DMS79 (cell line): ENCODE results near the gene SAYSD1.

Source experiments
- DNase-seq: peaks from one replicate; lab custom pipeline; 2025; lab: John Stamatoyannopoulos, UW

Gene SAYSD1

GRCh38 chr6:39108041-39108839 lies 6.7 kb downstream of the SAYSD1 start:
- DNase-seq = no peak

DNA sequence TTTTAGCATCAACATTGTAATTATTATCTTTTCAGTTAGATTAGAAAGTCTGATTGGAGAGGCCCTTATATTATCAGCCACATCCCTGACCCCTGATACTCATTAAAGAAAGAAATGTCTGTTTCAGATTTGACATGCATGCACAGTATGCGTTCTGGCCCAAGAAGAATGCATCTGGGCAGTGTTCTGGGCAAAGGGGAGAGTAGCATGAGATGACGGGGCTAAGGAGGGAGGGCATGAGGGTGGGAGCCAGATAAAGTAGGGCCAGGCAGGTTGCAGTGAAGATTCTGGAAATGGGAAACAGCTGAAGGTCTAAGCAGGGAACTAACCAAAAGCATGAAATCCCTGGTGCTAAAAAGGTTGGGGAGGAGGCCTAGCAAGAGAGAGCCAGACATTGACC lies 7.3 kb downstream of the SAYSD1 start:
- DNase-seq = no peak

DNA sequence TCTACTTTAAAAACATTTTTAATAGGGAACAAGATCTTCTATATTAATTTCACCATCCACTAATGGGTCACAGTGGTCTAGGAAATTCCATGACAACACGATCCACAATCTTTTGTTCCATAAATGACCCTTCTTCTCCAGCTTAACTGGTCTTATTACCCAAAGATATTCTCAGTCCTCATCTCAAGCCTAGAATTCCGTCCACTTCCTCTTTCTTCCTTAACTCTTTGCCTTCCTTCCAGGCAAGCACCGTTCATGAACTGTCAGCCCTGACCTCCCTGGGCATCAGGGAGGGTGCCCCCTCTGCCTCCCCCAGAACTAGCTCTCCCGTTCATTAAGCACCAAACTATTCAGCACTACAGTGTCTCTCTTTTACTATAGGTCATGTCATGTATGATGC lies 8.0 kb downstream of the SAYSD1 start:
- no peak for DNase-seq

GRCh38 chr6:39104528-39104927 lies 10.5 kb downstream of the SAYSD1 start:
- DNase-seq = no peak

- DNase-seq = no peak
These were observed 12.2 kb downstream of the SAYSD1 start for GRCh38 chr6:39102821-39103136.

DNA sequence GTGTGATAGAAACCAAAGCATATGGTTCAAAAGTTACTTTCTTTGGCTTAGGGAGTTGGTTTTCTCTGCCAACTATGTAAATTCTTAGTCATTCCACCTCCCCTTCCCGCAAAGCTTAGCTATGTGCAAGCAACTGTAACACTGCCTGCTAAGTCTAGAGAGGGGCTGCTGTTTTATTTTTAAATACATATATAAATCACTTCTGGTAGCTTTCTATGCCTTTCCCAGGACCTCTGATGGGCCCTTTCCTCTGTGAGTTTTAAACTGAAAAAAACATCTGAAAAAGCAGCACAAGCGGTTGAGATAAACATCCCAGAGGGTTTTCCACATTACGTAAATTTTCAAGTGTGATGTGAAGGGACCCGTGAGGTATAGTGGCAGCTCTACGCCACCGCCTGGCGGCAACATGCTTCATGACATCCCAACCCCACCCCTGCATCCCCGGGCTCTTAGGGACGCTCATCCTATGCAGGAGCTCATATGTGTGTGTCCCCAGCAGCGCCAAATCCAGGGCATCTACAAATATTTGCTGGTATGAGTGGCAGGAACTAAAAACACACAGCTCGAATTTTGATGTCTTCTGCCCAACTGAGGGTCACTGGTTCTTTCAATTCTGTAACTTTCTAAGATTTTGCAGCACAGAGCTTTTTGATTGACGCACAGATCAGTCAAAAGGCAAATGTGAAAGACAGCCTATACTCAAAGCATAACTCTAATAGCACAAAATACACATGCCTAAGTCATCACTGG lies 12.7 kb downstream of the SAYSD1 start:
- no peak for DNase-seq

DNA sequence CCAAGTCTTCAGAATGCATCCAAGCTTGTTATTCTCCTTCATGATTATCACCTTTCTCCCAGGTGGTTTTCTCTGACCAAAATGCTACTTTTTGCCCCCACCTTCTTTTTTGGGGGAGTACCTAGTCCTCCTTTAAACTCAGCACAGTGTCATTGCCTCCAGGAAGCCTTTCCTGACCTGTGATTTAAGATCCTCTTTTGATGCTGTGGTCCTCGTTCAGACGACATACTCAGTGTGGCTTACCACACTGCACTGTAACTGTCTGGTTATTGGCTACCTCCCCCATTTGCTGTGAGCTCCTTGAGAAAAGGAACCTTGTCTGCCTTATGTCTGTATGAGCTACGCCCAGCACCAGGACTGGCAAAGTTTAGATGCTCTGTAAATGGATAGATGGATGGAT lies 14.6 kb downstream of the SAYSD1 start:
- DNase-seq = no peak

GRCh38 chr6:39095578-39095977 lies 19.4 kb downstream of the SAYSD1 start:
- no peak for DNase-seq

DNA sequence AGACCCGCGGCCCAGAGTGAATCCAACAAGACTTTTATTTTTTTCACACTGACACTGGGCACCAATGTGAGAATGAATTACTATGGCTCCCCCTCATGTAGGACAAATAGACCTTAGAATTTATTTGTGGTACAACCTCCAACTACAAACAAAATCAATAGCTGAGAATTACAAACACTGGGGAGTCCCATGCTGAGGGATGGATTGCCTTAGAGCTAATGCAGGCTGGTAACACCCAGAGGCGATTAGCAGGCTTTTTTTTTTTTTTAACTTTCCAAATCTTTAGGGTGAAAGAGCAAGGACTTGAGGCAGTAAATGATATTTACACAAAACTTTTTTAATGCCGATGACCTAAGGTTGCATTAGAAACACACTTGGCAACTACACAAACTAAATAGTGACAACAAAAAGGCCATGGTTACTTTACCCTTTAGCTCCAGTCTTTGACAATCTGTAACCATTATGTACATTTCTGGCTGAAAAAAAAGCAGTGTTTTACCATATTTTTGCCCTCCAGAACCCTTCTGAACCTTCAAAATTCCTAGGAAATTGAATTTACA lies 21.8 kb downstream of the SAYSD1 start:
- no peak for DNase-seq

- no peak for DNase-seq
These were observed 22.9 kb downstream of the SAYSD1 start for GRCh38 chr6:39092124-39092523.

DNA sequence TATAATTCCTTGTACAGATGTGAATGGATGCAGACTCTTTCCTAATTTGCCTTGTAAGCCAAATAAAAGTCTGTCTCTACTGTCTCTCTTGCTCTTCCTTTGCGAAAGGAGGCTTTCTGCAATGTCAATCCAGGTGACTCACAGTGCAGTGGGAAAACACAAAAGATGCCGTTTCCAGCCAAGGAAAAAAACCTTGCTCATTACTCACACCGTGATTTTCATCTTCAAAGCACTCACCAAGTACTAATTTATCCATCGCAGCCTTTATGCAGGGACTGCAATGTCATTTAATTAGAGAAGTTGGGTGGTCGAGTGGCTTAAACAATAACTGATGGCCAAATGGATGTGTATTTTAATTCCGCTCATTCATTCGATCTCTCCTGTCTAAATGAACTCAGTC lies 23.8 kb downstream of the SAYSD1 start:
- DNase-seq = no peak

DNA sequence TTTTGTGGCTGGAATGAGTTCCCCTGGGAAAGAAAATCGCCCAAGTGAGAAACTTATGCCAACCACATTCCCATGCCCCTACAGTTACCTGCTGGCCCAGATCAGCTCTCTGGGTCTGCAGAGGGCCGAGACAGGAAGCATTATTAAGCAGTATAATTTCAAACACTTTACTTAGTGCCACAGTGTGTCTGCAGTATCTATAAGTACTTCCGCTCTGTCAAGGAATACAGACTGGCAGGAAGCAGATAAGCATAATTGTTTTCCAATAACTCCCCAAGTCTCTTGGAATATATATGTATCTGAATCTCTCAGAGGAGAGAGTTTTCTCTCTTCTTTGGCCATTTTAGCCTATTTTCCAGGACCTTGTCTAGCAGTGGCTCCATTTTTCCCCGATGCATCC lies 24.9 kb downstream of the SAYSD1 start:
- DNase-seq = no peak

- no peak for DNase-seq
These were observed 26.7 kb downstream of the SAYSD1 start for GRCh38 chr6:39088331-39088730.

- DNase-seq = no peak
These were observed 27.8 kb downstream of the SAYSD1 start for GRCh38 chr6:39087197-39087596.

- DNase-seq = no peak
These were observed 28.3 kb downstream of the SAYSD1 start for GRCh38 chr6:39086711-39087110.

GRCh38 chr6:39086294-39086693 lies 28.7 kb downstream of the SAYSD1 start:
- no peak for DNase-seq

DNA sequence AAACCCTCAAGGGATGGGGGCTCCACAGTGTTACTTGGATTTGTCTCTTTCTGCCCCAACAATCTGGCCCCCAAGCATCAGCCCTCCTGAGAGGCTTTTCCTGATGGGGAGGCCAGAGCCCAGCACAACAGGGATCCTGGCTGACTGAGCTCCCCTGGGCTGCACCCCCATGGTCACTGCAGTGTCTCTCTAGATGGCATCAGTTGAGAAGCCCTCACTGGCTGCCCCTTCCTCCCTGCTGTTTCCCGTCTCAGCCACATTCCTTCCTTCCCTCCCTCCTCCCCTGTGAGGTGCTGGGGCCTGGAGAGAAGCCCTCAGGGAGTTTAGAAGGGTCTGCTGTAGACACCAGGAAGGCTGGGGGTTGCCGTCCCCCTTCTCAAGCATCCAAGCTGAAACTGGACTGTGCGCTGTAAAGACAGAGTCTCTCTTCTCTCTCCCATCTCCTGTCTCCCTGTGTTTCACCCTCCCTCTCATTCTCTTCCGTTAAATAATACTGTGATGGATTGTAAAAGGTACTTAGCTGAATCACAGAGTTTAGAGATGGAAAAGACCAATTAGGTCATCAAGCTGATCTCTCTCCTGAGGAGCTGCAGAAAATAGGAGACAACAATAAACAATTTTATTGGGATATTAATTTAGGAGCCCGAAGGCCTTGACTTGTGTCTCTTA lies 29.7 kb downstream of the SAYSD1 start:
- DNase-seq = no peak

GRCh38 chr6:39084506-39084905 lies 30.5 kb downstream of the SAYSD1 start:
- no peak for DNase-seq

GRCh38 chr6:39083231-39083634 lies 31.8 kb downstream of the SAYSD1 start:
- peak; percentile 86 for DNase-seq

GRCh38 chr6:39082310-39082709 lies 32.7 kb downstream of the SAYSD1 start:
- DNase-seq = no peak

DNA sequence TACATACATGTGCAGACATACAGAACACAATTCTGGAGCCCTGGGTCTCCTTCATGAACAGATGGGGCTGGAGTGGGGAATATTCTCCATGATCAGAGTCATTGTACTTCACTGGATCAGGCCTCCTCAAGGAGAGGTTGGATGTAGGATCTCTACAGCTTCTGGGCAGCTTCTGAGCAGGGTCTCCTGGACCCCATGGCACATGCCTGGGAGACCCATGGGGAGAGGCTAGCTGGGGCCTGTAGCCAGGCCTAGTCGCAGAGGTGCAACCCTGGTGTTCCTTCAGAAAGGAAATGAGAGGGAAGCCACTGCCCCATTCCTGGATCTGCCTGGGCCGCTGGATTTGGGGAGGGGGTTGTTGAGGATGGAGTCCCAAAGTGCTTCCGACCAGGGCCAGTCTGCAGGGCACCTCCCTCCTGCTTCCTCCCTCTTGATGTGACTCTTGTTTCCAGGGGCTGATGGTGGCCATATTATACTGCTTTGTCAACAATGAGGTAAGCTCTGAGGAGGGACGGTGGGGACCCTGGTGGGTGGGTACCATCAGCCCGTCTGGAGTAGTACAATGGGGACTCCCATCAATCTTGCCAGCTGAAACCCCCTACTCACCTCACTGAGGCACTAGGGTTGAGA lies 34.6 kb downstream of the SAYSD1 start:
- DNase-seq = no peak
